GM18507 (cell line): Measurements from ENCODE around the gene IFT88.

Experiments
- DNase-seq: peaks from one replicate; pipeline ENCODE4 v3.0.0; 2011; ENCODE audit warnings: low read depth; ENCODE audit not compliant: insufficient read length; ENCODE audit errors: extremely low spot score
- FAIRE-seq: peaks from 2 replicates; lab custom pipeline; 2011; peaks lifted over from hg19 to GRCh38; lab: Jason Lieb, UNC

The IFT88 gene

GRCh38 chr13:20728579-20729311 lies 161.8 kb downstream of the IFT88 start:
- no peak for DNase-seq
- FAIRE-seq: no peak

- FAIRE-seq (no peak), DNase-seq (no peak)
These were observed 163.0 kb downstream of the IFT88 start for GRCh38 chr13:20729633-20730585.

GRCh38 chr13:20738616-20739015 lies 171.7 kb downstream of the IFT88 start:
- no peak for FAIRE-seq
- no peak for DNase-seq

GRCh38 chr13:20740021-20740420 lies 173.1 kb downstream of the IFT88 start:
- DNase-seq: no peak
- FAIRE-seq: no peak
